ENCODE measurements around the gene ATXN1.

ATXN1 gene

GRCh38 chr6:16735014-16735413 is 26.2 kb downstream of the ATXN1 start:
- CTCF ChIA-PET = interaction anchor here (1.0 kb wide), 1 partner anchor 13 kb away, joined by 3 read pairs; no protein-coding TSS in a partner anchor
- POLR2A ChIA-PET = no interaction called here
- no peak for TF ChIP-seq CTCF (IDR thresholded peaks at IDR 0.05; ENCODE audit: control extremely low read depth, extremely low read depth, low read depth, missing control alignments)
- DNase-seq (ENCODE audit: extremely low spot score) = no peak

- no peak for TF ChIP-seq CTCF (IDR thresholded peaks at IDR 0.05; ENCODE audit: control extremely low read depth, extremely low read depth, low read depth, missing control alignments)
- ChIA-PET POLR2A (no interaction called here), CTCF (interaction anchor here (0.8 to 2.8 kb wide), 8 partner anchors 12 to 75 kb away, joined by 3 to 10 read pairs (median 3); no protein-coding TSS in a partner anchor)
- no peak for DNase-seq (ENCODE audit: extremely low spot score)
Measured at GRCh38 chr6:16733085-16733484, 28.2 kb downstream of the ATXN1 start.

- TF ChIP-seq CTCF (IDR thresholded peaks at IDR 0.05; ENCODE audit: control extremely low read depth, extremely low read depth, low read depth, missing control alignments) = no peak
- CTCF ChIA-PET = interaction anchor here (1.2 to 2.8 kb wide), 4 partner anchors 13 to 328 kb away, joined by 3 to 10 read pairs (median 4); no protein-coding TSS in a partner anchor
- POLR2A ChIA-PET = no interaction called here
- peak; percentile 41 for DNase-seq (ENCODE audit: extremely low spot score)
Measured at GRCh38 chr6:16731478-16732051, 29.7 kb downstream of the ATXN1 start.

DNA sequence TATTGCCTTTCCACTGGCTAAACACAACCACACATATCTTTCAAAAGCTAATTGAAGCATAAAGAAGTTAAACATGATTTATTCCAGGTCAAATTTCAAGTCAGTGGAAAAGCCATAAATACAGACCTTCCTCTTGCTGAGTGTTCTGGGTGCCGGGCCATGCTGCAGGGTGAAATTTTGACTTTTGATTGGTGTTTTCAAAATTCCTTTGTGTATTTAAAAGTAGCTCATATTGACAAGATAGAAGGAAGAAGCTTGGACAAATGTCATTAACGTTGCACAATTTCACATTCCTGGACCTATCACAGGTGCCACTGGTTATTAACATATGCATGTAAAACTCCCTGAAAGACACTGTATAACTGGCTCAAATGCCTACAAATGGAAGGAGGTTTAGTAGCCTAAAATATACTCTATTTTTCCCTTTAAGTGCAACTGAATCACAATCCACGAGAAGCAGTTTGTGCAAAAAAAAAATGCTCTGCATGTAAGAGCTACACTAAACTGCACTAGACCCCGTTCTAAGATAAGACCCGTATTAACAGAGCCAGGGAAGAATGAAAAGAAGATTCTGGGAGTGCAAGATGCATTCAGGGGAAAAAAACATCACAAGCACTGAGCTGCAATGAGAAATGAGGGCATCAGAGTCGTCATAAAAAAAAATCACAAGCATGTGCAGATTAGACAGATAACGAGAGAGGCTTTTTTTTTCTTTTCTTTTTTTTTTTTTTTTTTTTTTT is 30.4 kb downstream of the ATXN1 start:
- TF ChIP-seq CTCF (IDR thresholded peaks at IDR 0.05; ENCODE audit: control extremely low read depth, extremely low read depth, low read depth, missing control alignments) = no peak
- CTCF ChIA-PET = interaction anchor here (0.8 to 2.8 kb wide), 5 partner anchors 12 to 327 kb away, joined by 3 to 10 read pairs (median 3); no protein-coding TSS in a partner anchor
- POLR2A ChIA-PET = no interaction called here
- DNase-seq (ENCODE audit: extremely low spot score) = no peak

DNA sequence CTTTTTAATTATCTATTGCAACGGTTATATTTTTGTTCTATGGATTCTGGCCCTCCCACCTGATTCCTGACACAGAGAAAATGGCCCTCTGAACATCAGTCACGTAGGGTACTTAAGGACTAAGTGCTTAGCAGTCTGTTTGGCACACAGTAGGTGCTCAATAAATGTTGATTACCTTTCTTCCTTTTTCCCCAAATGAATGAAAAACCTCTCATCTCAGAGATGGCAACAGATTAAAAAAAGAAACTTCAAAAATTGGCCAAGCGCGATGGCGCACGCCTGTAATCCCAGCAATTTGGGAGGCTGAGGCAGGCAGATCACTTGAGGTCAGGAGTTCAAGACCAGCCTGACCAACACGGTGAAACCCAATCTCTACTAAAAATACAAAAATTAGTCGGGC is 31.5 kb downstream of the ATXN1 start:
- ChIA-PET CTCF (interaction anchor here (1.0 to 1.5 kb wide), 2 partner anchors 10 to 17 kb away, joined by 3 to 6 read pairs; no protein-coding TSS in a partner anchor), POLR2A (no interaction called here)
- TF ChIP-seq CTCF (IDR thresholded peaks at IDR 0.05; ENCODE audit: control extremely low read depth, extremely low read depth, low read depth, missing control alignments) = no peak
- DNase-seq (ENCODE audit: extremely low spot score) = no peak

GRCh38 chr6:16729183-16729691 is 32.0 kb downstream of the ATXN1 start:
- ChIA-PET POLR2A (no interaction called here), CTCF (interaction anchor here (1.0 to 1.5 kb wide), 4 partner anchors 11 to 32 kb away, joined by 3 to 6 read pairs (median 5); partner anchors contain the start of gene ATXN1)
- no peak for TF ChIP-seq CTCF (IDR thresholded peaks at IDR 0.05; ENCODE audit: control extremely low read depth, extremely low read depth, low read depth, missing control alignments)
- no peak for DNase-seq (ENCODE audit: extremely low spot score)

Measured in GM10248 (cell line).